ENCODE data around the gene PPP1R17.
A peak's percentile ranks its signal among the peaks of the same experiment; 100 is the strongest.

The PPP1R17 gene

DNA sequence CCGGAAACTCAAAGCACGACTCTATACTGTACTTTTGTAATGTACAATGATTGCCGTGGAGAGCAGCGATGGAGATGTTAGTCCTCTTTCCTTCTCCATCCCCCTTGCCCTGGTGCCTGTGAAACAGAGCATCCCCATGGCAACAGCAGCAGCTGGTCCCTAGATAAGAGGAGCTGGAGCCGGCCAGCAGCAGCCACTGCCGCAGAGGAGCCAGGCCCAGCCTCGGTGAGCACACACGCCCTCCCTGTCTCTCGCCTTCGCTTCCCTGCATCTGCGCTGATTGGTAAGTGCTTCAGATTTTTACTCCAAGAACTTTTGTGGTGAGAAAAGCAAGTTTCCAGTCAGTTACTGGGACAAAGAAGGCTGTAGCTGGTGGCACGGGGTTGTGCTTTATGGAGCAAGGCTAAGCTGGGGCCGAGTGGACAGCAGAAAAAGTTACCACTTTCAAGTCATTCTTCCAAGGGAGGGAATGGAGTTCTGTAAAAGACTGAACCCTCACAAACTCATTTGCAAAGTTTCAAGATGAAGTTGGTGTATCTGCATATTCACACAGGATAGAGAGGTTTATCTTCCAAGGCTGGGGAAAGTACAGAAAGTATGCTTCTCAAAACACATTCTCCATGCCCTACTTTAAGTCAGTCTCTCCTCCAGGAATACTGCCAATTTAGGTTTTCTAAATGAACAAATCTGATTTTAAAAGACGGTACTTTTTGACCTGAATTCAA, at the start of gene PPP1R17:
Gene PPP1R17, plus strand, starts transcription at position 192 of the 725 bp plus-strand sequence. CDS start 5,227 bp downstream, outside the sequence.
- DNase-seq, result no peak

GRCh38 chr7:31640381-31640780, 46.6 kb upstream of the PPP1R17 start:
- no peak for DNase-seq

GRCh38 chr7:31642681-31643115, 44.3 kb upstream of the PPP1R17 start:
- peak; percentile 89 for DNase-seq

GRCh38 chr7:31646942-31647341, 40.1 kb upstream of the PPP1R17 start:
- no peak for DNase-seq

- no peak for DNase-seq
Observed at GRCh38 chr7:31647511-31647910, 39.5 kb upstream of the PPP1R17 start.

DNA sequence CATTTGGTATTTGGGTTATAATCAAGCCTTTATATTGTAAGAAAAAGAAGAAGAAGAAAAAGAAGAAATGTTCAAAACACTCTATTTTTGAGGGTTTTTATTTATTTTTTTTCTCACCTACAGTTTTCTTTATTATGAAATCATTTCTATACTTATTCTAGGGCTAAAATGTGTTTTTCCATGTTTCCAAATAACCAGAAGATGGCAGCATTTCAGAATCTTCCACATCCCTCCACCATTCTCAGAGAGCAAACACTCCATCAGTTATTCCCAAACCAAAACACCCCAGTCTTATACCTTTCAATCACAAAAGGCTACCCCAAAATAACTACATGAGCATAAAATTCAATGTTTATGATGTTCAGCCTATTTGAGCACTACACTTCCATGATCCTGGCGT, 38.7 kb upstream of the PPP1R17 start:
- DNase-seq, result peak; percentile 15

DNA sequence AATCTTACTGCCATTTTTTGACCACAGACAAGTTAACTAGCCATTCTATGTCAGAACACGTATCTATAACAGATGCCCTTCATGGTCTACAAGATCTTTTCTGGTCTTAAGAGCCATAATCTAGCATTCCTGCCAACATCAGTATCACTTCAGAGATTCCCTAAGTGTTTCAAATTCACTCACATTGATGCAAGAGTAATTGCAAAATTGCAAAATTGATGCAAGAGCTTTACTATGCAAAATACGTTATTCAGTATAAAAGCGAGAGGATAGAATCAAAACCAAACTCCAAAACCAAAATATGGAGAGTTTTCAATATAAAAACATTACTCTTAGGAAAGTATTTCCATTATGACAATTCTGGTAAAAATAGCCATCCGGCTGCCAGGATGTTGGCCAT, 38.1 kb upstream of the PPP1R17 start:
- DNase-seq, result no peak

DNA sequence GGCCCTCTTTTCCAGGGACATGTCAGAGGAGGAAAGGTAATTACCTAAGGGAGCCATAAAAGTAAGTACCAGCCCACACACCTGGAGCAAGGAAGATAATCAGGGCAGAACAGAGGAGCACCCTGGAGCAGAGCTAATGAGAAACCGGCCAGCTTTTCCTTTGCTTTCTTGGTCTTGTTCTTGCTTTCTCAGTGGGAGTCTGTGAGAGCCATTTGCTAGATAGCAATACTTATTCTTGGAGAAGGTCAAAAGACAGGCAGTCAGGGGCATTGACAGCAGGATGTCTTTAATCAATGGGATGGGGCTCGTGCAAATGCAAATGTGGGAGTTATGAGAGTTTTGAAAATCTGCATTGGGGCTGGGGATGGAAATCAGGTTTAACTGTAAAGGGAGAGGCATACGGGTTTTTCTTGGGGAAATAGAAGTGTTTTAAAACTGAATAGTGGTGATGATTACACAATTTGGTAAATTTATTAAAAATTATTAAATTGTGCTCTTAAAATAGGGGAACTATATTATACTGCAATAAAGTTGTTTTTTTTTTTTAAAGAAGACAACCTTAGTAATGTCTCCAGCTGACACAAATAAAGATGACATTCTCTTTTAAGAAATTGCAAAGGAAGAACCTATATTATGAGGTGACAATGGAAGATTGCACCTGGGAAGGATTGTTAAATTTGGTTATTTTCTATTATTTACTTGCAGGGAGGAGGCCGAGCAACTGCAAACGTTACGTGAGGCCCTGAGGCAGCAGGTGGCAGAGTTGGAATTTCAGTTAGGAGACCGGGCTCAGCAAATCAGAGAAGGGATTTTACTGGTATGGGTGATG, 35.6 kb upstream of the PPP1R17 start:
- DNase-seq, result no peak

GRCh38 chr7:31652063-31652326, 35.0 kb upstream of the PPP1R17 start:
- no peak for DNase-seq

DNA sequence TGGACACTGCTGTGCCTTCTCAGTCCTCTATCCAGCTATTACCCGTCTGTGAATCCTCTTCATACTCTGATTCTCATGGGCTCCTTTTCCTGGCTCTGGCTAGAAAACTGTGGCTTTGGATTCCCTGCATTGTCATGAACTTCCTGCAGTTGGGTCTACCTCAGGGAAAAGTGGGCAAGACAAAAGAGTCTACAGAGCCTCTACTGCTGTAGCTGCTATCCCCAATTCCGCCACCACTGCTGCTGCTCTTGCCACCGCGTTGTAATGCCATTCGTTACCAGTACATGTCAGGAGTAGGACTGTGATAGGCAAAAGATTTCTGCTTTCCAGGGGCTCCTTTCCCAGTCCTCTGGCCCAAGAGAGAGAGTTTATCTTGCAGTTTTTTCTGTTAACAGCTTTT, 23.9 kb upstream of the PPP1R17 start:
- DNase-seq, result no peak

- DNase-seq, result no peak
Observed at GRCh38 chr7:31664890-31665289, 22.1 kb upstream of the PPP1R17 start.

DNA sequence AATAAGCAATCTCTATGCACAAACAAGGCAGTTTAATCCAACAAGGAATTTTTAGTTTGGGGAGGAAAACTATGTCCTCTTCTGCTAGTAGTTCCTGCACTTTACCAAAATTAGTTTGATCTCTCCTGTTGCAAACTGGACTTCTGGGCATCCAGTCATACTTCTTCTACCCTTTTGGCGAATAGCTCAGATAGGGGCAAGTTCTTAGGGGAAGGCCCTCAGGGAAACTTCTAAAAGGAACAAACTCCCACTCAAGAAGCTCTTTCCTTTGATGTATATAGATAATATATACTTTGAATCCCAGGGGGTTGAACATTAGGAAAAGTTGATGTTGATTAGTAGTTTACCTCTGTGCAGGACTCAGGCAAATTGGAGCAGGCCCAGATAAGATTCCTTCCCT, 21.5 kb upstream of the PPP1R17 start:
- DNase-seq, result no peak

- no peak for DNase-seq
Observed at GRCh38 chr7:31669461-31669860, 17.6 kb upstream of the PPP1R17 start.

GRCh38 chr7:31679574-31680305, 7.3 kb upstream of the PPP1R17 start:
- DNase-seq, result peak; percentile 88

DNA sequence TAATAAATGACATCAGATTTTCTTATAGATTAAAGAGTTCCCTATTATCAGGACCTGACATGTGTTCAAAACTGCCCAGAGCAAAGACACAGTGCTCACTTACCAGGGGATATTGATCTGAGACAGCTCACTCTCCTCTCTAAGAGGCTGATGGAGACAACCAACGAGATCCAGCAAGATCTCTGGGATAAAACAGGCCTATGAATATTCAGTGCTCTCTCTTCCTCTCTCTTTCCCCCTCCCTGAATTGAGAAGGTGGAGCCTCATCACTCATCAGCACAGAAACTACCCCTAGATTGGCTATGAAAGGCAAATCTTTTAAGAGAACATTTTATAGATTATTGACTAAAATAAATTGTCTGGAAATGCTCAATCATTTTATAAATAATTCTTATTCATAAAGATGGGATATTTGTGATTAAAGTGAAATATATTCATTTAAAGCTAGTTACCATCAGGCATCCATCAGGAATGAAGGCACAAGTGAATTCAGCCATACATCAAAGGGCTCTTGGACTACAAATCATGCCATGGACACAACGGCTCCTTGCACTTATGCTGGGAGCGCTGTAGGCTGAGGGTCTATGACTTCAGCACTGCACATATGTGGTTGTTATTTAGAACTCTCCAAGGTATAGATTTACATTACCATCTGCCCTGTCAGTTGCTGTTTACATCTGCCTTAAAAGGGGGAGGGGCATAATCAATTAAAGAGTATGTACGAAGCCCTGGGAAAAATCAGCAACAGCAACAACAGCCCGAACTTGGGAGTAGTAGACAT, 3.4 kb upstream of the PPP1R17 start:
- peak; percentile 71 for DNase-seq

GRCh38 chr7:31688372-31688771, 1.4 kb downstream of the PPP1R17 start:
- DNase-seq, result no peak

DNA sequence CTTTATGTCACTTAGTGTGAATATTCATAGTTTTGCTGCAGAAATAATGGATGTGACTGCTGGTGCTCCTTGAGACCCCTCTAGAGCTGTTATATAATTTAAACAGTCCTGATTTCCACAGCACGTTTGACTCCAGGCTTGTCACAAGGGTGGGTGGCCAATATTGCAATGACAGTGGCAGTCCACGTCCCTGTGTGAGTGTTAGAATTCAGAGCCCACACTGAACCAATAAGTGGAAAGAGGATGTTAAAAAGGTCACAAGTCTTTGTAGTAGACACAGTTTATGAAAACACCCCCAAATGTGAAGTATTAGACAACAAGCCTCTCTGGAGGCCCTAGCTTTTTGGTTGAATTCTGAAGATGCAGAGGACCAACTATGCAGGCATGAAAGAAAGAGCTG, 2.0 kb downstream of the PPP1R17 start:
- DNase-seq, result no peak

GRCh38 chr7:31690935-31691334, 3.9 kb downstream of the PPP1R17 start:
- no peak for DNase-seq

DNA sequence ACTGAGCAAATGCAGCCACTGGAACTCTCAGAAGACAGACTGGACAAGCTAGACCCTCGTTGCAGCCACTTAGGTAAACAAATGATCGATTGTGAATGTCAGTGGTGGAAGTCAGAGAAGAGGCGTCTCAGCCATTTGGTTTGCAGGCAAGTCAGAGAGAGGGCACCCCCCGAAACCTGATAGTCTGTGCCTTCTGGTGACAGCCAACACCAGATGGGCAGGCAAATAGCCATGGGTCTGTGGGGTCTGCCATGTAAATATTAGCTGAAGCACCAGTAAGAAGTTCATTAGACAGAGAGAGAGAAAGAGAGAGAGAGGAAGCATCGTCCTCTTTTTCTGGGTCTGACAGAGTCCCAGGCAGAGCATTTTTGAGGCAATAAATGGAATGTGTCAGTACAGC, 5.4 kb downstream of the PPP1R17 start:
- DNase-seq, result peak; percentile 72

DNA sequence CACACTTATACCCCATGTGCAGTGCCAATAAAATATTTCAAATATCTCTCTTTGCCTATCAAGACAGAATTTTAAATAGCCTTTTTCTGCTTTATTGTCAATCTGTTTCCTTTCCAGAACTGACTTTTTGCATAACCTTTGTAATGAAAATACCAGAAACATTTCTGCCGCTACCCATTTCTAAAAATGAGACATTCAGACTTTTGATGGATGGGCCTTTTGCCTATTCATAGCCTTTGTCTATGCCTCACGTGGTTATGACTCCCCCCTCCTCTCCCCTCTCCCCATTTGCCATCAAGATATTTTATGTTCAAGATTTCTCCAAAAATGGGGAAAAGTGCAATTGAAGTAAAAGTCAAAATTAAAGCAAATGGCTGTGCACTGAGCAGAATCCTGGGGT, 5.9 kb downstream of the PPP1R17 start:
- no peak for DNase-seq

DNA sequence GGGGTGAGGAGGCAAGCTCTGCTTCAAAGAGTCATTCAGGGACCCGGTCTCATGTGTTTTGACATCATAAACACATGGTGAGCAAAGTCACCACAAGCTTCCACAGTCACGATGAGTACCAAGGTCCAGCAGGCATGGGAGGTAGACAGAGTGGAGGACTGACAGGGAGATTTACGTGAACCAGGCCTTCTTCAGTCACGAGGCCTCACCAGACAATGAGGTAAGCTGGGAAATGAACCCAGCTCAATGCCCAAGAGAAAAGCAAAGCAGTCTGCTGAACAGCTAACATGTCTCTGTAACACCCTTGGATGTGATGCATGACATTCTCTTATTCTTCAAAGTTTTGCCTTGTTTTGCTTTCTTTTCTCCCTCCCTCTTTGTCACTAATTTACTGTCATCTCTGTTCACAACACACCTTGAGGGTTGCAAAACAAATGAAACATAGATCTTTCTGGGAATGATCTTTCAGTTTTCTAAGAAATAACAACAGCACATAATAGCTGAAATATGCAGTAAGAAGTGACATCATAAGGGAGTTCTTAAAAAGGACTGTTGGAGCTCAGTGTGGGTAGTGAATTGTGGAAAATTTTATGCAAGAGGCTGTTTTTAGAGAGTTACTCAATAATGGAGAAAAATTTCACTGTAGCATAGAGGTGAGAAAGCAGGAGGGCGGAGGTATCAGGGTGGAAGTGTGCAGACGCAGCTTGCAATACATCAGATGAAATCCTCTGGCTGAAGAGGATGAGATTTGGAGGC, 9.0 kb downstream of the PPP1R17 start:
- DNase-seq, result no peak

- DNase-seq, result no peak
Observed at GRCh38 chr7:31699050-31699449, 12.0 kb downstream of the PPP1R17 start.

All from NCI-H446 treated with DMSO at 0.1 percent for 48 hours (cell line).